ENCODE data around the gene RPS16.
A peak's percentile ranks its signal among the peaks of the same experiment; 100 is the strongest.
"Not testable (repeated sequence)": the region's sequence is repeated elsewhere in the genome, so short reads cannot be mapped to it uniquely, and the experiment has no call there.

The RPS16 gene

DNA sequence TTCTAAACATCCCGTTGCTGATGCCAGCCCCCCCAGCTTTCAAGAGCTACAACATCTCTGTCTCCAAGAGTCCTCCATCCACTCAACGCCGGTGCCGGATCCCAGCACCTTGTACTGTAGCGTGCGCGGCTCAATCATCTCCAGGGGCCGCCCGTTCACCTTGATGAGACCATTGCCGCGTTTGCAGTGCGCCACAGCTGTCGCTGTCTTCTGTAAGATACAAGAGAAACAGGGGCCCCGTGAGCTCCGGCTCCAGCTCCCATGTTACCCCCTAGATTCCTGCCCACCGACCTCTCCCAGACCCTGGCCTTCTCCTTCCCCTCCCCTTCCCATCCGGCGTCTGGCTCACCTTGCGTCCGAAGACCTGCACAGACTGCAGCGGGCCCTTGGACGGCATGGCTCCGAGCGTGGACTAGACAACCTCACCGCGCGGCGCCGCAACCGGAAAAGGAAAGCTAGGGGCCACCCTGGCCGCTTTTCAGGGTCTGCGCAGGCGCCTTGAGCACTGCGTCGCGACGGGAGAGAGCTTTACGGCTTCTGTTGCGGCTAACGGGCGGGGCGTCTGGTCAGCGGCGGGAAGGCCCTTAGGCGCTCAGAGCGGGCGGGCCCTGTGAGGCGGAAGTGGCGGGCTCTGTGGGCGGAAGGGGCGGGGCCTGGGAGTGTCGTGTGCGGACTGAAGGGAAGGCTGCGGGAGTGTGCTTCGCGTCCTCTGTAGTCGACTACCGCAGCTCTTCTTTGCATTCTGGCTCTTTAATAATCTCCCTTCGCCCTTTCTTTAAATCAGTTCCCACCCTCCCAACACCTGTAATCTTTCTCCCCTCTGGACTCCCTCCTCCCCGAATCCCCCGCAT is at the start of gene RPS16:
Gene RPS16, minus strand, starts transcription at position 451 of the 851 bp plus-strand sequence. Its CDS starts 54 bp downstream, at position 397.
- DNase-seq (ENCODE audit: low spot score): peak; percentile 98

DNA sequence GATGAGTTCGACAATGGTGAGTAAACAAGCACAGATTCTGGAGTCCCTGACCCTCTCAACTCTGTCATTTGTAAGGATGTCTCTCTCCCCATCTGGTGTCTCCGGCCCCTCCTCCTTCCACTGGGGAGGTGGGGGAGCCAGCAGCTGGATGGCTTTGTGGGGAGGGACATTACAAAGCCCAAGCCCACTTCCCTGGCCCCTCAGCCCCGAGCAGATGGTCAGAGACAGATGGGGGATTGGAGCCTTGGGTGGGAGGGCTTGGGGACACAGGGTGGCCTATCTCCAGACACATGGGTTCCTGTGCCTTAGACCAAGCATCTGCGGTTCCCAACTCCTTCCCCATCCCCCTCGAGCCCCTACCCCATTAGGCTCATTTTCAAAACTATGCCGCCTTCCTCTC is 47.4 kb upstream of the RPS16 start:
- DNase-seq (ENCODE audit: low spot score): no peak

- DNase-seq (ENCODE audit: low spot score): no peak
These were observed 45.9 kb upstream of the RPS16 start for GRCh38 chr19:39481676-39482075.

DNA sequence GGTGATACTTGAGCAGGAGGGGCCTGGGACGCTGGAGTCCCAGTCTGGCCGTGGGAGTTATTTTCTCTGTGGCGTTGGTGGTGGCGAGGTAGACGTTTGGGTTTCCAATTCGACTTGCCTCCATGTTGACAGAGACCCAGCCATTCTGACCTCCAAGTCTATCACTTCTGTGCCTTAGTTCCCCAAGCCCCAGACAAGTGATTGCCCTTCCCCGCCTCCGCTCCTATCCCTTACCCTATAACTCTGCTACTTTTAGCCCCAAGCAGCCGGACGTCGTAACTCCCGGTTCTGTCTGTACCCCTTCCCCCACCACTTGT is 45.4 kb upstream of the RPS16 start:
- DNase-seq (ENCODE audit: low spot score): no peak

DNA sequence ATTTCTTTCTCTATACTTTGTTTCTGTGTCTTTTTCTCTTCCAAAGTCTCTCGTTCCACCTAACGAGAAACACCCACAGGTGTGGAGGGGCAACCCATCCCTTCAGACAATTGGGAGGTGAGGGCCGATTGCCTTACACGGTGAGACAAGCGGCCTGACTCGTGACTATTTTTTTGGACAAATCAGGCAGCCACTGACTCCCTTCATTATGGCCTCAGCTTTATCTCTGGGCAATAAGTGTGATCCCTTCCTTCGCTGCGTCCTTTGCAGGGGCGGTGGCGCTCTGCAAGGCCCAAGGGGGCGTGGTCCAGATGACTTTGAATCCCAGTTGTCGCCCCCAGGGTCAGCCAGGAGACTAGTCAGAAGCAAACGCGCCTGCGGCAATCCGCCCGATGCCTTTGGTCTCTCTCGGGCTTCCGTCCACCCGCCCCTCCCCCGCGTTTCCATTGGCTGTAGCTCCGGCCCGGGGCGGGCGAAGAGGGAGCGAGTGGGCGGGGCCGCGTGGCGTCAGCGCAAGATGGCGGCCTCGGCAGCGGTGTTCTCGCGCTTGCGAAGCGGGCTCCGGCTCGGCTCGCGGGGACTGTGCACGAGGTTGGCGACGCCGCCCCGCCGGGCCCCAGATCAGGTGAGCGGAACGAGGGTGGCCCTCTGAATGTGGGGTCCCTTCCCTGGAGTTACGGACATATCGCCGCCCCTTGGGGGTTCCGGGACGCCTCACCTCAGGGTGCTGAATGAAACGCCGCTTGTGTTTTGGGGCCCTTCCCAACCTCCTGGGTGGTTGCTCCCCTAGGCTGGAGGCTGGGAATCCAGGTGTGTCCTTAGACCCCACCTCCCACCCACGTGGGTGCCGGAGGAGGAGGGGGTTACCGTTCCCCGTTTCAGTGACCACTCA is 44.8 kb upstream of the RPS16 start, which contains the start of gene TIMM50:
Gene TIMM50, plus strand, starts transcription at position 502 of the 892 bp plus-strand sequence. Its CDS starts 16 bp downstream, at position 518.
- peak; percentile 97 for DNase-seq (ENCODE audit: low spot score)

DNA sequence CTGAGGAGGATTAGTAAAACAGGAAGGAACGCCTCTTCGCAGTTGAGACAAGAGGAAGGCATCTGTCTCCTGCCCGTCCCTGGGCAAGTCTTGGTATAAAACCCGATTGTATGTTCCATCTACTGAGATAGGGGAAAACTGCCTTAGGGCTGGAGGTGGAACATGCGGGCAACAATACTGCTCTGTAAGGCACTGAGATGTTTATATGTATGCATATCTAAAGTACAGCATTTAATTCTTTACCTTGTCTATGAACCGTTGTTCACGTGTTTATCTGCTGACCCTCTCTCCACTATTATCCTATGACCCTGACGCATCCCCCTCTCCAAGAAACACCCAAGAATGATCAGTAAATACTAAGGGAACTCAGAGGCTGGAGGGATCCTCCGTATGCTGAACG is 44.2 kb upstream of the RPS16 start:
- DNase-seq (ENCODE audit: low spot score): no peak

GRCh38 chr19:39479319-39479801 is 43.6 kb upstream of the RPS16 start:
- DNase-seq (ENCODE audit: low spot score): not testable (repeated sequence)

GRCh38 chr19:39475748-39476147 is 40.0 kb upstream of the RPS16 start:
- DNase-seq (ENCODE audit: low spot score): no peak

DNA sequence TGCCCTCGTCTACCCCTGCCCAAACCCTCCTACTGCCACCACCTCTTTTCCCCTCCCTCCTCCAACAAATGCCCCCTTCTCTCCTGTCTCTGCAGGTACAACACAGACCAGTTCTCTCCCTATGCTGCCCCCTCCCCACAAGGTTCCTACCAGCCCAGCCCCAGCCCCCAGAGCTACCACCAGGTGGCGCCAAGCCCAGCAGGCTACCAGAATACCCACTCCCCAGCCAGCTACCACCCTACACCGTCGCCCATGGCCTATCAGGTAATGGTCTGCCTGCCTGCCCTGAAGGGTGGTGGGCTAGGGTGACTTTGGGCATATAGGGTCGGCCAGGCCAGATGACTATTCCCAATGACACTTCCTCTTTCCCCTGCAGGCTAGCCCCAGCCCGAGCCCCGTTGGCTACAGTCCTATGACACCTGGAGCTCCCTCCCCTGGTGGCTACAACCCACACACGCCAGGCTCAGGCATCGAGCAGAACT is 38.4 kb upstream of the RPS16 start:
- peak; percentile 71 for DNase-seq (ENCODE audit: low spot score)

DNA sequence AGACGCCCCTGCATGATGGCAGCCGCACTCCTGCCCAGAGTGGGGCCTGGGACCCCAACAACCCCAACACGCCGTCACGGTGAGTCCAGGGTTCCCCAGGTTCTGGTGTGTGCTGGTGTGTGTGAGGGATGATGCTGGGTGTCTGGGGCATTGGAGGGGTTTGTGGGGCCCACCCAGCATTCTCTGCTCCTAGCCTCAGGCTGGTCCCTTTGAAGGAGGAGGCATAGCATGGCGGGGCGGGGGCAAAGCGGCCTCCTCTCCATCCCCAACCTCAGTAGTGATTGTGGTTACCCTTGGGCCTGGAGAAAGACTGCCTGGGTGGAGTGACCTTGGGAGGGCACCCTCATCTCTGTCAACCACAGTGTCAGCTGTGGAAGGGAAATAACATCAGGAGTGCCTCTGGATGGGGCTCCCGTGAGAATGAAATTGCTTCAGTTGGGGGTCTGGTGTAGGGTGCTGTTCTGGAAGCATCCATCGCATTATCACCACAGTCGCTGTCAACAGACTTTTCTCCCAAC is 37.8 kb upstream of the RPS16 start:
- no peak for DNase-seq (ENCODE audit: low spot score)

GRCh38 chr19:39472746-39473442 is 37.1 kb upstream of the RPS16 start:
- no peak for DNase-seq (ENCODE audit: low spot score)

DNA sequence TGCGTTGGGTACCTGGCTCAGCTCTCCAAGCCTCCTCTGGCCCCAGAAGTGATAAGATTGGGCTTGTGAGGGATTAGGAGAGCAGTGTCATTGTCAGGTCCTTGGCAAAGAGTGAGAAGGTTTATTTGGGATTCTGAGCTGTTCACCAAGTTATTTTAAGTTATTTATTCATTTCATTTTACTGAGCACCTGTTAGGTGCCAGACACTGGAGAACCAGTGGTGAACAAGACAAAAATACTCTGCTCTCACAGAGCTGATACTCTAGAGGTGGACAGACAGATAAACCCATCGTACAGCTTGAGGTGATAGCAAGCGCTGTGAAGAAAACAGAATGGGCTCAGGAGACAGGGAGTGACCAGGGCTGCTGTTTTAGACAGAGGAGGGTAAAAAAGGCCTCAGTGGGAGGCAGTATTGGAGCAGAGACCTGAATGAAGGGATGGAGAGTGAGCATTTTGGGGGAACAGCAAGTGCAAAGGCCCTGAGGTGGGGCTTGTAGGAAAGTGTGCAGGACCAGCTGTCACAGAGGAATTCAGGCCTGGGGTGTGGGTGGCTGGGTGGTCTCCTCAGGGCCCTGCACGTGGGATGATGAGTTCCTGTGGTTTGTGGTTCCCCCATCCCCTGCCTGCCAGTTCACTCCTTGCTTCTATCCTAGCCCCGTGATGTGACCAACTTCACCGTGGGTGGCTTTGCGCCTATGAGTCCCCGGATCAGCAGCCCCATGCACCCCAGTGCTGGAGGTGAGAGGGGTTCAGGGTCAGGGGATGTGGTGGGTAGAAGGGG is 36.2 kb upstream of the RPS16 start:
- DNase-seq (ENCODE audit: low spot score): no peak

- no peak for DNase-seq (ENCODE audit: low spot score)
These were observed 35.1 kb upstream of the RPS16 start for GRCh38 chr19:39470724-39471339.

DNA sequence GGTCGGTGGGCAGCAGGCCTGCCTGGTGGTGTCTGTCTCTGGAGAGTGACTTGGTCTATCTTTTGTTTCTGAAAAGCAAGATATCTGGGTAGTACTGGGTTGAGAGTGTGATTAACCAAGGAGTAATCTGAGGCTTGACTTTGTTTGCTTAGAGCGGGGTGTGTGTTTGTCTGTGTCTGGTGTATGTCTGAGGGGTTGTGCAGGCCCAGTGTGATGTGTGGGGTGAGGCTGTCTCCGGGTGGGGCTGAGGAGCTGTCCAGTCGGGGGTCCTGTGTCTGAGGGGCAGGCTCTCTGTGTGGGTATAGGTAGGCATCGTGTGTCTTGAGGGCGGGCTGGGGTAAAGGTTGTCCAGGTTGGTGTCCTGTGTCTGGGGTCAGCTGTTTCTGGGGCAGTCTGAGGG is 33.8 kb upstream of the RPS16 start:
- DNase-seq (ENCODE audit: low spot score): no peak

DNA sequence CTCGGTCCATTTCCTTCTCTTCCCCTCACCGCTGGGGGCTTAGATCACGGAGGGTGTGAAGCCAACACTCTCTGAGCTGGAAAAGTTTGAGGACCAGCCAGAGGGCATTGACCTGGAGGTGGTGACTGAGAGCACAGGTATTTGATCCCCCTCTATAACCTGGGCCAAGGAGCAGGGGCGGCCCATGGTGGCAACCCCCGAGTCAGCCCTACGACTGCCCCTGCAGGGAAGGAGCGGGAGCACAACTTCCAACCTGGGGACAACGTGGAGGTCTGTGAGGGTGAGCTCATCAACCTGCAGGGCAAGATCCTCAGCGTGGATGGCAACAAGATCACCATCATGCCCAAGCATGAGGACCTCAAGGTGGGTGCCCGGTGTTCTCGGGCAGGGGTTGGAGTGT is 33.3 kb upstream of the RPS16 start:
- DNase-seq (ENCODE audit: low spot score): no peak

- DNase-seq (ENCODE audit: low spot score): no peak
These were observed 32.2 kb upstream of the RPS16 start for GRCh38 chr19:39467941-39468340.

- no peak for DNase-seq (ENCODE audit: low spot score)
These were observed 30.4 kb upstream of the RPS16 start for GRCh38 chr19:39465956-39466747.

DNA sequence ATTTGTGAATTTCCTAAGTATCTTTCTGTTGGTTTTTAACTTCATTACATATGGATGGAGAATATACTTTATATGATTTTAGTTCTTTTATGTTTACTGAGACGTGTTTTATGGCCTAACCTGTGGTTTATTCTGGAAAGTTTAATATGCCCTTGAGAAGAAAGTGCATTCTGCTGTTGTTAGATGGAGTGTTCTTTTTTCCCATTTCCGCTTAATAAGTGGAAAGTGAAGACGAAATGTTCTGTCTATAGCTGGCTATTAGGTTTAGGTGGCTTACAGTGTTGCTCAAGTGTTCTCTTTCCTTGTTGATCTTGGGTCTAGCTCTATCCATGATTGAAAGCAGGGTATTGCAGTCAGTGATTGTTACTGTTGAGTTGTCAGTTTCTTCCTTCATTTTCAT is 27.7 kb upstream of the RPS16 start:
- no peak for DNase-seq (ENCODE audit: low spot score)

DNA sequence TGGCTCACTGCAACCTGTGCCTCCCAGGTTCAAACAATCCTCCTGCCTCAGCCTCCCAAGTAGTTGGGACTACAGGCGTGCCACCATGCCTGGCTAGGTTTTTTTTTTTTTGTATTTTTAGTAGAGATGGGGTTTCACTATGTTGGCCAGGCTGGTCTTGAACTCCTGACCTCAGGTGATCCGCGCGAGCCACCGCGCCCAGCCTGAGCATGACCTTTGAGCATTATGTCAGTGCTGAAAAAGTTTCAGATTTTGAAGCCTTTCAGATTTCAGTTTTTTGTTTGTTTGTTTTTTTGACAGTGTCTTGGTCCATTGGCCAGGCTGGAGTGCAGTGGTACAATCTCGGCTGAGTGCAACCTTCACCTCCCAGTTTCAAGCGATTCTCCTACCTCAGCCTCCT is 15.5 kb upstream of the RPS16 start:
- not testable (repeated sequence) for DNase-seq (ENCODE audit: low spot score)
